ENCODE results near the gene GATA2. TPM values are rescaled to one million over a fixed set of nuclear protein-coding genes. Genes with fewer than 3 reads are reported as not detected.

Gene GATA2
- total RNA-seq, 1 experiment from 2014 or later: 9.6 TPM

GRCh38 chr3:128532012-128532983, 39.3 kb upstream of the GATA2 start:
- Mint-ChIP-seq H3K27me3 (ENCODE audit: unreplicated experiment) (peaks cover 87% of the 10 kb centered on the region), H3K36me3 (ENCODE audit: insufficient read depth, unreplicated experiment) (no peaks in the 10 kb centered on the region), H3K9me3 (ENCODE audit: low read depth, unreplicated experiment) (no peaks in the 10 kb centered on the region), H3K4me1 (ENCODE audit: low read depth, unreplicated experiment) (peaks cover 6% of the 10 kb centered on the region), H3K4me3 (ENCODE audit: low read depth, unreplicated experiment) (no peak overlapping the region), H3K27ac (ENCODE audit: unreplicated experiment) (no peak overlapping the region)
- no peak for DNase-seq
- no TSS peak for BruUV-seq (replicated peaks)
- intact Hi-C loops (cut with micrococcal nuclease; ENCODE audit: unreplicated experiment): no loop called here
- TF ChIP-seq CTCF (IDR thresholded peaks at IDR 0.05; ENCODE audit: unreplicated experiment): no peak
- CTCF ChIA-PET: no interaction called here

- Mint-ChIP-seq H3K9me3 (ENCODE audit: low read depth, unreplicated experiment) (no peaks in the 10 kb centered on the region), H3K4me1 (ENCODE audit: low read depth, unreplicated experiment) (no peaks in the 10 kb centered on the region), H3K36me3 (ENCODE audit: insufficient read depth, unreplicated experiment) (no peaks in the 10 kb centered on the region), H3K4me3 (ENCODE audit: low read depth, unreplicated experiment) (no peak overlapping the region), H3K27me3 (ENCODE audit: unreplicated experiment) (peaks cover 98% of the 10 kb centered on the region), H3K27ac (ENCODE audit: unreplicated experiment) (no peak overlapping the region)
- no peak for TF ChIP-seq CTCF (IDR thresholded peaks at IDR 0.05; ENCODE audit: unreplicated experiment)
- intact Hi-C loops (cut with micrococcal nuclease; ENCODE audit: unreplicated experiment): no loop called here
- no TSS peak for BruUV-seq (replicated peaks)
- no peak for DNase-seq
- CTCF ChIA-PET: interaction anchor here (0.6 kb wide), 1 partner anchor 56 kb away, joined by 3 read pairs; no protein-coding TSS in a partner anchor
Observed at GRCh38 chr3:128524374-128525299, 31.6 kb upstream of the GATA2 start.

GRCh38 chr3:128523591-128523990, 30.6 kb upstream of the GATA2 start:
- no peak for TF ChIP-seq CTCF (IDR thresholded peaks at IDR 0.05; ENCODE audit: unreplicated experiment)
- H3K27ac Mint-ChIP-seq (ENCODE audit: unreplicated experiment): no peak overlapping the region
- CTCF ChIA-PET: no interaction called here
- H3K36me3 Mint-ChIP-seq (ENCODE audit: insufficient read depth, unreplicated experiment): no peaks in the 10 kb centered on the region
- intact Hi-C loops (cut with micrococcal nuclease; ENCODE audit: unreplicated experiment): no loop called here
- no peak overlapping the region for H3K4me3 Mint-ChIP-seq (ENCODE audit: low read depth, unreplicated experiment)
- H3K4me1 Mint-ChIP-seq (ENCODE audit: low read depth, unreplicated experiment): no peaks in the 10 kb centered on the region
- BruUV-seq (replicated peaks): no TSS peak
- no peak for DNase-seq
- H3K27me3 Mint-ChIP-seq (ENCODE audit: unreplicated experiment): peaks cover 100% of the 10 kb centered on the region
- no peaks in the 10 kb centered on the region for H3K9me3 Mint-ChIP-seq (ENCODE audit: low read depth, unreplicated experiment)

GRCh38 chr3:128521715-128522114, 28.7 kb upstream of the GATA2 start:
- Mint-ChIP-seq H3K9me3 (ENCODE audit: low read depth, unreplicated experiment) (no peaks in the 10 kb centered on the region), H3K4me3 (ENCODE audit: low read depth, unreplicated experiment) (no peak overlapping the region), H3K36me3 (ENCODE audit: insufficient read depth, unreplicated experiment) (no peaks in the 10 kb centered on the region), H3K27ac (ENCODE audit: unreplicated experiment) (no peak overlapping the region), H3K27me3 (ENCODE audit: unreplicated experiment) (peaks cover 100% of the 10 kb centered on the region), H3K4me1 (ENCODE audit: low read depth, unreplicated experiment) (no peaks in the 10 kb centered on the region)
- BruUV-seq (replicated peaks): no TSS peak
- no peak for DNase-seq
- intact Hi-C loops (cut with micrococcal nuclease; ENCODE audit: unreplicated experiment): no loop called here
- CTCF ChIA-PET: no interaction called here
- TF ChIP-seq CTCF (IDR thresholded peaks at IDR 0.05; ENCODE audit: unreplicated experiment): no peak

Data from Calu3 (cell line).